Sigmoid colon (tissue), 4 donors: ENCODE measurements around the gene ZNF548.

Source experiments
- EP300 ChIP-seq, 4 donors: sonication (generic); formaldehyde crosslinking; IDR thresholded peaks; one replicate each; pipeline ENCODE4 v1.6.1; 2017; ENCODE audit warnings: antibody characterized with exemption in 4 of 4
- POLR2A ChIP-seq, 2 donors: fragments of 450-650 bp; IDR thresholded peaks; one replicate each; pipeline ENCODE4 v1.6.1; 2016; ENCODE audit warnings: antibody characterized with exemption in 2 of 2, mild to moderate bottlenecking in 2 of 2, moderate library complexity in 2 of 2

DNA sequence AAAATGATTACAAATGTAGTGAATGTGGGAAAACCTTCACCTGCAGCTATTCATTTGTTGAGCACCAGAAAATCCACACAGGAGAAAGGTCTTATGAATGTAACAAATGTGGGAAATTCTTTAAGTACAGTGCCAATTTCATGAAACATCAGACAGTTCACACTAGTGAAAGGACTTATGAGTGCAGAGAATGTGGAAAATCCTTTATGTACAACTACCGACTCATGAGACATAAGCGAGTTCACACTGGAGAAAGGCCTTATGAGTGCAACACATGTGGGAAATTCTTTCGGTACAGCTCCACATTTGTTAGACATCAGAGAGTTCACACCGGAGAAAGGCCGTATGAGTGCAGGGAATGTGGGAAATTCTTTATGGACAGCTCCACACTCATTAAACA is 9.2 kb downstream of the ZNF548 start:
- TF ChIP-seq POLR2A (IDR thresholded peaks at IDR 0.05), result no peak
- TF ChIP-seq EP300 (IDR thresholded peaks at IDR 0.05), result no peak
